ENCODE data around the gene NFKBIA. TPM values are rescaled to one million over a fixed set of nuclear protein-coding genes. Genes with fewer than 3 reads are reported as not detected.

Gene NFKBIA
- total RNA-seq, 4 donors from 2014 or later, result 210 to 873 (median 358) TPM

DNA sequence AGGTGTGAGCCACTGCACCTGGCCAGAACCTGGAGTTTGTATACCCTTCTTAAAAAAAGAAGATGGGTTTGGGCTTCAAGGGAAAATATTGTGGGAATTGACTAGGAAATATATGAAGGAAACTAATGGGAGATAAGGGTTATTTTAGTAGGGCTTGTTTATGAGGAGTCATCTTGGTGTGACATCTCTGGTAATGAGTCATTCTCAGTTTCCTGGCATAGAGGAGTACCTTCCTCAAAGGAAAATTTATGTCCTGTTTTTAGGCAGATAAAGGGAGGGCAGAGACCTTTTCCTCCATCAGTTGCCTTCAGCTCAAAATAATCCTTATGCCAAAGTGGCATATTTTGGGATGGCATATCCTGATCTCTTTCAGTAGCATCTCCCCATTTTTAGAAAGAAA lies 30.6 kb upstream of the NFKBIA start:
- H3K4me1 ChIP-seq, result no peaks in the 10 kb centered on the region
- no peaks in the 10 kb centered on the region for H3K9me3 ChIP-seq
- no peak overlapping the region for H3K4me3 ChIP-seq
- H3K27ac ChIP-seq, result no peak overlapping the region
- TF ChIP-seq POLR2A (IDR thresholded peaks at IDR 0.05), result no peak
- no peak for TF ChIP-seq CTCF (IDR thresholded peaks at IDR 0.05)
- DNase-seq, result no peak
- no peaks in the 10 kb centered on the region for H3K27me3 ChIP-seq
- H3K36me3 ChIP-seq, result no peaks in the 10 kb centered on the region

DNA sequence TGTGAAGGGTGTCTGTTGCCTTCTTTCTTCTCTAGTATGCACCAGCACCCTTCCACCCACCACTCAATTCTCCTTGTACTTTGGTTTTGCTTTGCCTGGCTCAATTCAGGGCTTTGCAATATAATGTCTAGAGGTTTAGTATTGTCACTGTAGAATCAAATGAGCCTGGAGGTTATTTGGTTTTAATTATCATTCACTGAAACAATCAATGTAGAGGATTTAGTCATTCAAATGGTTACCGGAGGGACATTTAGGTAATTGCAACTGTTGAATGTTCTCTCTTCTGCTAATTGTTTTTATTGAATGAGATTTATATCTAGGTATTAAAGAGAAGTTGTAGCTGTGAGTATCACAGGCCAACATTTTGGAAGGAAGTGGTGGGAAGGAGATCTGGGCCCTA lies 29.3 kb upstream of the NFKBIA start:
- Histone ChIP-seq H3K27ac (no peak overlapping the region), H3K9me3 (no peaks in the 10 kb centered on the region), H3K4me1 (no peaks in the 10 kb centered on the region), H3K36me3 (no peaks in the 10 kb centered on the region), H3K27me3 (no peaks in the 10 kb centered on the region), H3K4me3 (no peak overlapping the region)
- no peak for DNase-seq
- TF ChIP-seq POLR2A (IDR thresholded peaks at IDR 0.05) (no peak), CTCF (IDR thresholded peaks at IDR 0.05) (no peak)

- no peaks in the 10 kb centered on the region for H3K36me3 ChIP-seq
- H3K4me1 ChIP-seq, result no peaks in the 10 kb centered on the region
- no peak overlapping the region for H3K27ac ChIP-seq
- no peaks in the 10 kb centered on the region for H3K27me3 ChIP-seq
- TF ChIP-seq POLR2A (IDR thresholded peaks at IDR 0.05), result no peak
- no peak for TF ChIP-seq CTCF (IDR thresholded peaks at IDR 0.05)
- no peak for DNase-seq
- no peaks in the 10 kb centered on the region for H3K9me3 ChIP-seq
- no peak overlapping the region for H3K4me3 ChIP-seq
Measured at GRCh38 chr14:35430459-35431199, 26.1 kb upstream of the NFKBIA start.

DNA sequence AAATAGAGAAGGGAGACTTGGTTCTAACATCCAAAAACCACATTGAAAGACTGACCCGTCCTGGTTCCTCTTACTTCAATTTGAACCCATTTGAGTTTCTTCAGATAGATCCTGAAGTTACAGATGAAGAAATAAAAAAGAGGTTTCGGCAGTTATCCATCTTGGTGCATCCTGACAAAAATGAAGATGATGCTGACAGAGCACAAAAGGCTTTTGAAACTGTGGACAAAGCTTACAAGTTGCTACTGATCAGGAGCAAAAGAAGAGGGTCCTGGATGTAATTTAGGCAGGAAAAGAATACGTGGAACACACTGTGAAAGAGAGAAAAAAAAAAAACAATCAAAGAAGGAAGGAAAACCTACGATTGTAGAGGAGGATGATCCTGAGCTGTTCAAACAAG lies 25.4 kb upstream of the NFKBIA start:
- no peaks in the 10 kb centered on the region for H3K36me3 ChIP-seq
- no peak overlapping the region for H3K27ac ChIP-seq
- TF ChIP-seq POLR2A (IDR thresholded peaks at IDR 0.05), result no peak
- TF ChIP-seq CTCF (IDR thresholded peaks at IDR 0.05), result no peak
- no peak for DNase-seq
- H3K4me1 ChIP-seq, result no peaks in the 10 kb centered on the region
- no peak overlapping the region for H3K4me3 ChIP-seq
- H3K27me3 ChIP-seq, result no peaks in the 10 kb centered on the region
- H3K9me3 ChIP-seq, result no peaks in the 10 kb centered on the region

DNA sequence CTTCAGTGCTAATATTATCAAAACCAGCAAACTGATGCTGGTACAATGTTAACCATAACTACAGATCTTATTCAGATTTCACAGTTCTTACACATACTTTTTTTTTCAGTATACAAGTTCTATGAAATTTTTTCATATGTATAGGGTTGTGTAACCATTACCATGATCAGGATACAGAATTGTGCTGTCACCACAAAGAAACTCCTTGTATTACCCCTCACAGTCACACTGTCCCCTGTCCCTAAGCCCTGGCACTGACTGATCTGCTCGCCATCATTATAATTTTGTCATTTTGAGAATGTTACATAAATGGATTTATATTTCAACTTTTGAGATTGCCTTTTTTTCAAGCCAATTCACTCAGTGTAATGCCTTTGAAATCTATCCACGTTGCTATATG lies 21.3 kb upstream of the NFKBIA start:
- Histone ChIP-seq H3K4me3 (no peak overlapping the region), H3K36me3 (no peaks in the 10 kb centered on the region), H3K9me3 (no peaks in the 10 kb centered on the region), H3K27me3 (no peaks in the 10 kb centered on the region), H3K27ac (no peak overlapping the region), H3K4me1 (no peaks in the 10 kb centered on the region)
- DNase-seq, result no peak
- no peak for TF ChIP-seq POLR2A (IDR thresholded peaks at IDR 0.05)
- TF ChIP-seq CTCF (IDR thresholded peaks at IDR 0.05), result no peak

DNA sequence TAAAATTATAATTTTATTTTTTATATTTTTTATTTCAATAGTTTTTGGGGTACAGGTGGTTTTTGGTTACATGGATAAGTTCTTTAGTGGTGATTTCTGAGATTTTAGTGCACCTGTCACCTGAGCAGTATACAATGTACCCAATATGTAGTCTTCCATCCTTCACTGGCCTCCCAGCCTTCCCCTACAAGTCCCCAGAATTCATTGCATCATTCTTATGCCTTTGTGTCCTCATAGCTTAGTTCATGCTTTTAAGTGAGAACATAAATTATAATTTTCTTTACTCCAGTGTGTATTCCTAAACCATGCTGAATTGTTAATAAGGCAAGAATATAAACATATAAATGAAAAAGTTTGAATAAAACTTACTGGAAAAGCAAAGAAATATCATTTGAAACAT lies 19.1 kb upstream of the NFKBIA start:
- no peaks in the 10 kb centered on the region for H3K9me3 ChIP-seq
- no peaks in the 10 kb centered on the region for H3K27me3 ChIP-seq
- H3K4me3 ChIP-seq, result no peak overlapping the region
- H3K36me3 ChIP-seq, result no peaks in the 10 kb centered on the region
- TF ChIP-seq CTCF (IDR thresholded peaks at IDR 0.05) (no peak), POLR2A (IDR thresholded peaks at IDR 0.05) (no peak)
- no peaks in the 10 kb centered on the region for H3K4me1 ChIP-seq
- DNase-seq, result no peak
- H3K27ac ChIP-seq, result no peak overlapping the region

Data from Peyer's patch (tissue), 4 donors.